ENCODE measurements around the gene UNC45A.

DNA sequence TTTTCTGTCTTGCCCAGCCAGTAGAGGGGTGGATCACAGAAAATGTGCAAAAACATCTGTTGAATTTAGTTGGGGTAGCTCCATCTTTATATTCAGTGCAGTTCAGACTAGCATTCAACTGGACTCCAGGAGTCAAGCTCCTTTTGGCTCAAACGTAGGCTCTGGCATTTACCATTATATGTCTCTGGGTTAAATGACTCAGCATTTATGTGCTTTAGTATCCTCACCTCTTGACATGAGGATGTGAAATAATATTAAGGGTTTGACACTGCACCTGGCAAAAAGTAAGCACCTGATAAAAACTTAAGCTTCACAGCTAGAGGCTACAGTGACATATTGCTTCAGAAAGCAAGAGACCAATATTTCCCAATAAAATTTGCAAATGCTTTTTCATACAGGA, 44.5 kb downstream of the UNC45A start:
- TF ChIP-seq, protein P1, sequence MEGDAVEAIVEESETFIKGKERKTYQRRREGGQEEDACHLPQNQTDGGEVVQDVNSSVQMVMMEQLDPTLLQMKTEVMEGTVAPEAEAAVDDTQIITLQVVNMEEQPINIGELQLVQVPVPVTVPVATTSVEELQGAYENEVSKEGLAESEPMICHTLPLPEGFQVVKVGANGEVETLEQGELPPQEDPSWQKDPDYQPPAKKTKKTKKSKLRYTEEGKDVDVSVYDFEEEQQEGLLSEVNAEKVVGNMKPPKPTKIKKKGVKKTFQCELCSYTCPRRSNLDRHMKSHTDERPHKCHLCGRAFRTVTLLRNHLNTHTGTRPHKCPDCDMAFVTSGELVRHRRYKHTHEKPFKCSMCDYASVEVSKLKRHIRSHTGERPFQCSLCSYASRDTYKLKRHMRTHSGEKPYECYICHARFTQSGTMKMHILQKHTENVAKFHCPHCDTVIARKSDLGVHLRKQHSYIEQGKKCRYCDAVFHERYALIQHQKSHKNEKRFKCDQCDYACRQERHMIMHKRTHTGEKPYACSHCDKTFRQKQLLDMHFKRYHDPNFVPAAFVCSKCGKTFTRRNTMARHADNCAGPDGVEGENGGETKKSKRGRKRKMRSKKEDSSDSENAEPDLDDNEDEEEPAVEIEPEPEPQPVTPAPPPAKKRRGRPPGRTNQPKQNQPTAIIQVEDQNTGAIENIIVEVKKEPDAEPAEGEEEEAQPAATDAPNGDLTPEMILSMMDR (conservative IDR thresholded peaks at IDR 0.05; ENCODE audit: low read depth, low read length) = no peak
- TF ChIP-seq EZH2phosphoT487 (IDR thresholded peaks at IDR 0.05; ENCODE audit: borderline replicate concordance, low read length) = no peak
